ENCODE data around the gene KRTAP29-1.
"Not testable (repeated sequence)": the region's sequence is repeated elsewhere in the genome, so short reads cannot be mapped to it uniquely, and the experiment has no call there.

KRTAP29-1 gene, protein sequence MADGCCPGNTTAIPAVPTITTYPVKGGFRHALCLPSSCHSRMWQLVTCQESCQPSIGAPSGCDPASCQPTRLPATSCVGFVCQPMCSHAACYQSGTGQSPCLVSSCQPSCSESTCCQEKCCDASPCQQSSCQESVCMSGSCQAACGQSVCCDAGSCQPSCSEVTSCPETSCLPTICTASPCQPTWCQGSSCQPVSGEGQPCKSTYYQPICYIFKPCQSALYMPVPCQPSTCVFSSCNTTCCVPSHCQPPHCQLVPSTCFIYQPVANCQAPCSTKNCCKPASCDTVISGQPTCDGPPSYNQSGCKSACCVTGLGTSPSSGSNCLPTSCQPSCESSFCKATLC

DNA sequence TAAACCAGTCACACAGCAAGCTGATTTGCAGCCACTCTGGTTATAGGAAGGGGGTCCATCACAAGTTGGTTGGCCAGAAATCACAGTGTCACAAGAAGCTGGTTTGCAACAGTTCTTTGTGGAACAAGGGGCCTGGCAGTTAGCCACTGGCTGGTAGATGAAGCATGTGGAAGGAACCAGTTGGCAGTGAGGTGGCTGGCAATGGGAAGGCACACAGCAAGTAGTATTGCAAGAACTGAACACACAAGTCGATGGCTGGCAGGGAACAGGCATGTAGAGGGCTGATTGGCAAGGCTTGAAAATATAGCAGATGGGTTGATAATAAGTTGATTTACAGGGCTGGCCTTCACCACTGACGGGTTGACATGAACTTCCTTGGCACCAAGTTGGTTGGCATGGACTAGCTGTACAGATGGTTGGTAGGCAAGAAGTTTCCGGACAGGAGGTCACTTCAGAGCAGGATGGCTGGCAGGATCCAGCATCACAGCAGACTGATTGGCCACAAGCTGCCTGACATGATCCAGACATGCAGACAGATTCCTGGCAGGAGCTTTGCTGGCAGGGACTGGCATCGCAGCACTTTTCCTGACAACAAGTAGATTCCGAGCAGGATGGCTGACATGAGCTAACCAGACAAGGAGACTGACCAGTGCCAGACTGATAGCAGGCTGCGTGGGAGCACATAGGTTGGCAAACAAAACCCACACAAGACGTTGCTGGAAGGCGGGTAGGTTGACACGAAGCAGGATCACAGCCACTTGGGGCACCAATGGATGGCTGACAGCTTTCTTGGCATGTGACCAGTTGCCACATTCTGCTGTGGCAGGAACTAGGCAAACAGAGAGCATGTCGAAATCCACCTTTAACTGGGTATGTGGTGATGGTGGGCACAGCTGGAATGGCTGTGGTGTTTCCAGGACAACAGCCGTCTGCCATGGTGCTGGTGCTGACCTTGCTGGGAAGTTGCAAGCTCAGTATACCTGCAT lies at the start of gene KRTAP29-1:
KRTAP29-1 (minus strand) TSS at position 936 of the 986 bp plus-strand sequence; CDS start at position 936, 0 bp downstream.
- no peaks in the 10 kb centered on the region for H3K9me3 ChIP-seq (ENCODE audit: control insufficient read depth, insufficient read depth, low read length)
- WGBS (ENCODE audit: insufficient coverage, insufficient read length): no CpG with 5 or more reads among the region's 11 CpGs
- no peaks in the 10 kb centered on the region for H3K36me3 ChIP-seq (ENCODE audit: control insufficient read depth, insufficient read depth, low read length)
- no peaks in the 10 kb centered on the region for H3K27me3 ChIP-seq (ENCODE audit: control insufficient read depth, insufficient read depth, low read length)
- H3K4me3 ChIP-seq (ENCODE audit: low read length): no peak within 1 kb of the TSS
- H3K4me1 ChIP-seq (ENCODE audit: control insufficient read depth, insufficient read depth, low read length): no peaks in the 10 kb centered on the region; the same call in 1 of the 2 replicates
- H3K27ac ChIP-seq (ENCODE audit: low read length): no peak within 1 kb of the TSS
- no peak for DNase-seq (ENCODE audit: low read depth, low spot score)

- no CpG with 5 or more reads among the region's 2 CpGs for WGBS (ENCODE audit: insufficient coverage, insufficient read length)
- no peak overlapping the region for H3K27ac ChIP-seq (ENCODE audit: low read length)
- no peak overlapping the region for H3K4me3 ChIP-seq (ENCODE audit: low read length)
- no peaks in the 10 kb centered on the region for H3K9me3 ChIP-seq (ENCODE audit: control insufficient read depth, insufficient read depth, low read length)
- H3K4me1 ChIP-seq (ENCODE audit: control insufficient read depth, insufficient read depth, low read length): no peaks in the 10 kb centered on the region
- H3K27me3 ChIP-seq (ENCODE audit: control insufficient read depth, insufficient read depth, low read length): no peaks in the 10 kb centered on the region
- DNase-seq (ENCODE audit: low read depth, low spot score): no peak
- H3K36me3 ChIP-seq (ENCODE audit: control insufficient read depth, insufficient read depth, low read length): no peaks in the 10 kb centered on the region
These were observed 48.5 kb upstream of the KRTAP29-1 start for GRCh38 chr17:41351177-41351576.

DNA sequence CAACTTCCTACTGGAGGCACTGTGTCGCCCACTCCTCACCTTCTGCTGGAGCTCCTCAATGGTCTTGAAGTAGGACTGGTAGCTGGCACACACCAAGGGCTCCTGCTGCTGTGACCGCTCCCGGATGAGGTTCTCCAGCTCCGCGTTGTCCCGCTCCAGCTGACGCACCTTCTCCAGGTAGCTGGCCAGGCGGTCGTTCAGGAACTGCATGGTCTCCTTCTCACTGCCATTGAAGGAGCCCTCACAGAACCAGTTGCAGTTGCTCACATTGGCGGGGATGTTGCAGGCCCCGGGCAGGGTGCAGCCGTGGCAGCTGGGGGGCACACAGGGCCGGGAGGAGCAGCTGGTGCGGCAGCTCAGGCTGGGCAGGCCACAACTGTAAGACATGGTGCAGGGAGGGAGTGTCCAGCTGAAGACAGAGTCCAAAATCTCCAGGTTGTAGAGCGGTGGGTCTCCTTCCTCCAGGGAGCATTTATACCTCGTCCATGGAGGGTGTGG lies 47.8 kb upstream of the KRTAP29-1 start, which contains the start of gene KRT33A:
KRT33A (minus strand) TSS at position 448 of the 498 bp plus-strand sequence; CDS start at position 387, 61 bp downstream.
- no CpG with 5 or more reads among the region's 16 CpGs for WGBS (ENCODE audit: insufficient coverage, insufficient read length)
- DNase-seq (ENCODE audit: low read depth, low spot score): not testable (repeated sequence)

GRCh38 chr17:41347869-41348760 lies 45.5 kb upstream of the KRTAP29-1 start:
- Histone ChIP-seq H3K4me1 (ENCODE audit: control insufficient read depth, insufficient read depth, low read length) (no peaks in the 10 kb centered on the region), H3K9me3 (ENCODE audit: control insufficient read depth, insufficient read depth, low read length) (no peaks in the 10 kb centered on the region), H3K4me3 (ENCODE audit: low read length) (no peak overlapping the region), H3K27me3 (ENCODE audit: control insufficient read depth, insufficient read depth, low read length) (no peaks in the 10 kb centered on the region), H3K27ac (ENCODE audit: low read length) (no peak overlapping the region), H3K36me3 (ENCODE audit: control insufficient read depth, insufficient read depth, low read length) (no peaks in the 10 kb centered on the region)
- DNase-seq (ENCODE audit: low read depth, low spot score): no peak
- no CpG with 5 or more reads among the region's 7 CpGs for WGBS (ENCODE audit: insufficient coverage, insufficient read length)

More for the DNA sequence above, 47.8 kb upstream of the KRTAP29-1 start, which contains the start of gene KRT33A:
- not testable (repeated sequence) for H3K27ac ChIP-seq (ENCODE audit: low read length); H3K9me3 ChIP-seq (ENCODE audit: control insufficient read depth, insufficient read depth, low read length); H3K4me1 ChIP-seq (ENCODE audit: control insufficient read depth, insufficient read depth, low read length); H3K4me3 ChIP-seq (ENCODE audit: low read length); H3K27me3 ChIP-seq (ENCODE audit: control insufficient read depth, insufficient read depth, low read length); H3K36me3 ChIP-seq (ENCODE audit: control insufficient read depth, insufficient read depth, low read length)

DNA sequence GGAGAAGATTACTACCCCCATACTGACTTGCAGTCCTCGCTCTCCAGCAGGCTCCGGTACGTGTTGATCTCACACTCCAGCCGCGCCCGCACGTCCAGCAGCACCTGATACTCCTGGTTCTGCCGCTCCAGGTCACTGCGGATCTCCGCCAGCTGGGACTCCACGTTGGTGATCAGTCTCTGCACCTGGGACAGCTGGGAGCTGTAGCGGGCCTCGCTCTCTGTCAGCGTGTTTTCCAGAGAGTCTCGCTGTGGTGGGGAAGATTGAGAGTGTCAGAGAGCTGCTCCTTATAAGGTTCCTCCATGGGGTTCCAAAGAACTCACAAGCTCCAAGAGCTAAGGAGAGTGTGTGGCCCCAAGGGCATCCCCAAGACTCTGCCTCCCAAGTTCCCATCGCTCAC lies 43.8 kb upstream of the KRTAP29-1 start:
- H3K27me3 ChIP-seq (ENCODE audit: control insufficient read depth, insufficient read depth, low read length): not testable (repeated sequence)
- no CpG with 5 or more reads among the region's 16 CpGs for WGBS (ENCODE audit: insufficient coverage, insufficient read length)

DNA sequence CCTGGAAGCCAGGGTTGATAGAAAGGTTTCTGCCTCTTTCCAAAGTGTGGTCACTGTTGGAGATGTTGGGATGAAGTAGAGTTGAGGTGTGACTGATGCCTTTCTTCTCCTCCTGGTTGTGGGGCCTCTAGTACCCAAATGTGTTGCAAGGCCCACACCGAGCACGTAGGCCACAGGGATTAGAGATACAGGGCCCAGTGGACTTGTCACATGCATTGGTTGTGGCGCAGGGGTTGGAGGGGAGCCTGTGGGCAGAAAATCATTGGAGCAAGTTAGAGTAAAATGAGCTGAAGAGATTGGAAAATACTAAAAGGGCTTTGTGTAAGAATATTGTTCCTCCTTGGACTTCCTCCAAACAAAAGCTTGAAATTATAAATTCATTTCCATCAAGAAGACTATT lies 43.3 kb upstream of the KRTAP29-1 start:
- Histone ChIP-seq H3K4me1 (ENCODE audit: control insufficient read depth, insufficient read depth, low read length) (no peaks in the 10 kb centered on the region), H3K4me3 (ENCODE audit: low read length) (no peak overlapping the region), H3K27me3 (ENCODE audit: control insufficient read depth, insufficient read depth, low read length) (no peaks in the 10 kb centered on the region), H3K36me3 (ENCODE audit: control insufficient read depth, insufficient read depth, low read length) (no peaks in the 10 kb centered on the region), H3K9me3 (ENCODE audit: control insufficient read depth, insufficient read depth, low read length) (no peaks in the 10 kb centered on the region), H3K27ac (ENCODE audit: low read length) (no peak overlapping the region)
- WGBS (ENCODE audit: insufficient coverage, insufficient read length): no CpG with 5 or more reads among the region's 3 CpGs
- DNase-seq (ENCODE audit: low read depth, low spot score): no peak

More for the DNA sequence above, 43.8 kb upstream of the KRTAP29-1 start:
- DNase-seq (ENCODE audit: low read depth, low spot score); H3K4me1 ChIP-seq (ENCODE audit: control insufficient read depth, insufficient read depth, low read length); H3K9me3 ChIP-seq (ENCODE audit: control insufficient read depth, insufficient read depth, low read length); H3K36me3 ChIP-seq (ENCODE audit: control insufficient read depth, insufficient read depth, low read length); H3K27ac ChIP-seq (ENCODE audit: low read length); H3K4me3 ChIP-seq (ENCODE audit: low read length): not testable (repeated sequence)

- DNase-seq (ENCODE audit: low read depth, low spot score): no peak
- H3K4me1 ChIP-seq (ENCODE audit: control insufficient read depth, insufficient read depth, low read length): no peaks in the 10 kb centered on the region
- WGBS (ENCODE audit: insufficient coverage, insufficient read length): no CpG with 5 or more reads among the region's 3 CpGs
- H3K36me3 ChIP-seq (ENCODE audit: control insufficient read depth, insufficient read depth, low read length): no peaks in the 10 kb centered on the region
- no peak overlapping the region for H3K4me3 ChIP-seq (ENCODE audit: low read length)
- H3K9me3 ChIP-seq (ENCODE audit: control insufficient read depth, insufficient read depth, low read length): no peaks in the 10 kb centered on the region
- H3K27me3 ChIP-seq (ENCODE audit: control insufficient read depth, insufficient read depth, low read length): no peaks in the 10 kb centered on the region
- no peak overlapping the region for H3K27ac ChIP-seq (ENCODE audit: low read length)
These were observed 40.4 kb upstream of the KRTAP29-1 start for GRCh38 chr17:41343029-41343428.

GRCh38 chr17:41340934-41341861 lies 38.5 kb upstream of the KRTAP29-1 start:
- Histone ChIP-seq H3K36me3 (ENCODE audit: control insufficient read depth, insufficient read depth, low read length) (no peaks in the 10 kb centered on the region), H3K9me3 (ENCODE audit: control insufficient read depth, insufficient read depth, low read length) (no peaks in the 10 kb centered on the region), H3K4me1 (ENCODE audit: control insufficient read depth, insufficient read depth, low read length) (no peaks in the 10 kb centered on the region), H3K4me3 (ENCODE audit: low read length) (no peak overlapping the region), H3K27ac (ENCODE audit: low read length) (no peak overlapping the region), H3K27me3 (ENCODE audit: control insufficient read depth, insufficient read depth, low read length) (no peaks in the 10 kb centered on the region)
- WGBS (ENCODE audit: insufficient coverage, insufficient read length): no CpG with 5 or more reads among the region's 7 CpGs
- no peak for DNase-seq (ENCODE audit: low read depth, low spot score)

DNA sequence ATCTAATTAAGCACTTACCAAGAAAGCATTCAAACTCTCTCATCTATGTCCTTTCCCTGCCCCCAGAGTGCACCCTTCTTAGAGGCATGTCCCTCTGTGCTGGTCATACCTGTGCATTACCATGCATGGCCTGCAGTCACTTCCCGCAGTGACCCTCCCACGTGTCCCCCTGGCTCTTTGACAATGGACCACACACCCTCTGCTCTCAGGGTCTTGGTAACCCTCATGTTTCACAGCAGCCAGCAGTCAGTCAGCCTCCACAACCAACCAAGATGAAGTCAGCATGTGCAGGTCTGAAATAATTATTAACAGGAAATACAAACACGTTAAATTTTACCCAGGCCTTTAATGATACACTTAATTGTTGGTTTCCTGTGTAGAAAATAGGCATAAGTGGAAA lies 37.8 kb upstream of the KRTAP29-1 start:
- Histone ChIP-seq H3K4me1 (ENCODE audit: control insufficient read depth, insufficient read depth, low read length) (no peaks in the 10 kb centered on the region), H3K27ac (ENCODE audit: low read length) (no peak overlapping the region), H3K4me3 (ENCODE audit: low read length) (no peak overlapping the region), H3K36me3 (ENCODE audit: control insufficient read depth, insufficient read depth, low read length) (no peaks in the 10 kb centered on the region), H3K27me3 (ENCODE audit: control insufficient read depth, insufficient read depth, low read length) (no peaks in the 10 kb centered on the region), H3K9me3 (ENCODE audit: control insufficient read depth, insufficient read depth, low read length) (no peaks in the 10 kb centered on the region)
- no CpG with 5 or more reads among the region's 3 CpGs for WGBS (ENCODE audit: insufficient coverage, insufficient read length)
- DNase-seq (ENCODE audit: low read depth, low spot score): no peak
